GM13976 (cell line): Measurements from ENCODE around the gene ARHGAP26.
"Not testable (repeated sequence)": the region's sequence is repeated elsewhere in the genome, so short reads cannot be mapped to it uniquely, and the experiment has no call there.

Experiments used
- DNase-seq: peaks from one replicate; pipeline ENCODE4 v3.0.0; 2012; ENCODE audit warnings: low spot score
- in situ Hi-C: fragments of 300-500 bp; cut with MboI; formaldehyde crosslinking; loops from one replicate; pipeline ENCODE4 v1.12.0; 2022; ENCODE audit warnings: low sequenced_read_pairs, mixed read lengths, inconsistent platforms; ENCODE audit not compliant: unreplicated experiment
- TF ChIP-seq, protein P1 (sequence below): IDR thresholded peaks from 2 replicates; pipeline ENCODE4 v1.5.1; 2012; ENCODE audit warnings: borderline replicate concordance, mild to moderate bottlenecking; ENCODE audit not compliant: insufficient read depth; ENCODE audit errors: extremely low read depth, missing control alignments, control extremely low read depth

Gene ARHGAP26

DNA sequence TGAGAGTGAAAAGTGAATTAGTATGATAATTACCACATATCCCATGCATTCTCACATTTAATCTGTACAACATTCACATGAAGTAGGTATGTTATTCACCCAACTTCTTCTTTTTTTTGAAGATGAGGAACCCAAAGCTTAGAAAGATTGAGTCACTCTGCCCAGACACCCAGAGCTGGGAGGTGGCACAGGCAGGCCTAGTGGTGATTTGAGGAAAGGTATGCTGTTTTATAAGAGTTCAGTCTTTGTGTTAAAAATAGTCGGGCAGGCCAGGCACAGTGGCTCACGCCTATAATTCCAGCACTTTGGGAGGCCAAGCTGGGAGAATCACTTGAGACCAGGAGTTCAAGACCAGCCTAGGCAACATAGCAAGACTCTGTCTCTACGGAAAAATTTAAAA is 348.0 kb downstream of the ARHGAP26 start:
- no peak for DNase-seq
- TF ChIP-seq, protein P1, sequence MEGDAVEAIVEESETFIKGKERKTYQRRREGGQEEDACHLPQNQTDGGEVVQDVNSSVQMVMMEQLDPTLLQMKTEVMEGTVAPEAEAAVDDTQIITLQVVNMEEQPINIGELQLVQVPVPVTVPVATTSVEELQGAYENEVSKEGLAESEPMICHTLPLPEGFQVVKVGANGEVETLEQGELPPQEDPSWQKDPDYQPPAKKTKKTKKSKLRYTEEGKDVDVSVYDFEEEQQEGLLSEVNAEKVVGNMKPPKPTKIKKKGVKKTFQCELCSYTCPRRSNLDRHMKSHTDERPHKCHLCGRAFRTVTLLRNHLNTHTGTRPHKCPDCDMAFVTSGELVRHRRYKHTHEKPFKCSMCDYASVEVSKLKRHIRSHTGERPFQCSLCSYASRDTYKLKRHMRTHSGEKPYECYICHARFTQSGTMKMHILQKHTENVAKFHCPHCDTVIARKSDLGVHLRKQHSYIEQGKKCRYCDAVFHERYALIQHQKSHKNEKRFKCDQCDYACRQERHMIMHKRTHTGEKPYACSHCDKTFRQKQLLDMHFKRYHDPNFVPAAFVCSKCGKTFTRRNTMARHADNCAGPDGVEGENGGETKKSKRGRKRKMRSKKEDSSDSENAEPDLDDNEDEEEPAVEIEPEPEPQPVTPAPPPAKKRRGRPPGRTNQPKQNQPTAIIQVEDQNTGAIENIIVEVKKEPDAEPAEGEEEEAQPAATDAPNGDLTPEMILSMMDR: no peak
- in situ Hi-C loops: no loop called here

DNA sequence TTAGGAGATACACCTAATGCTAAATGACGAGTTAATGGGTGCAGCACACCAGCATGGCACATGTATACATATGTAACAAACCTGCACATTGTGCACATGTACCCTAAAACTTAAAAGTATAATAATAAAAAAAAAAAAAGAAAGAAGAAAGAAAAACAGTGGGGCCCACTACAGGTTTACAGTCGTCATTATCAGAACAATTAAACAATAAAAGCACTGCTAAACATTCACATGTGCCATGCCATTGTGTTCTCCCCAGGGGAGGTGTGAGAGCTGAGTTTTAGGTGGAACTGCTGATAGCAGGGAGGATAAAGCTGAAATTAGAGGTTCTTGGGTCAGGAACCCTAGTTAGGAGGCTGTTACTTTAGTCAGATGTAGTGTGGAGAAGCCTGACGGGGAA is 348.6 kb downstream of the ARHGAP26 start:
- in situ Hi-C loops, DNase-seq: not testable (repeated sequence)

DNA sequence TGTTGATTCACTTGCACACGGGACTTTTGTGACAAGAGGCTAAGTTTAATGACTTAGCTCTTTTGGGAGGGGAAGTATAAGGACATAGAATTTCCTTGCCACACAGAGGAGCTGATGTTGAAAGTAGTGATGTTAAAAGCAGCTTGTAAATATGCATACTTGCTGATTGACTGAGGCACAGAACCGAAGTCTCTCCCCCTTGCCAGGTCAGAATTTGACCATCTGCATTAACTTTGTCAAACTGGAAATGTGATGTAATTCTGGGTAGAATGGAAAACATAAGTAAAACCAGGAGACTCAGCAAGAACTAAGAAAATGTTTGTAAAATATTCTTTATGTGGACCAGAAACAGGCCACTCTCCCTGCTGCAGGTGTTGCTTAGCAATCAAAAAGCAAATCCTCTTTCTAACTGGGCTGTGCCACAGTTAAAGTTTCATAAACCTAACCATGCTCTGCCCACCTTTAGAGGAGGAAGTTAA is 349.2 kb downstream of the ARHGAP26 start:
- in situ Hi-C loops: no loop called here
- TF ChIP-seq, protein P1: no peak
- no peak for DNase-seq

DNA sequence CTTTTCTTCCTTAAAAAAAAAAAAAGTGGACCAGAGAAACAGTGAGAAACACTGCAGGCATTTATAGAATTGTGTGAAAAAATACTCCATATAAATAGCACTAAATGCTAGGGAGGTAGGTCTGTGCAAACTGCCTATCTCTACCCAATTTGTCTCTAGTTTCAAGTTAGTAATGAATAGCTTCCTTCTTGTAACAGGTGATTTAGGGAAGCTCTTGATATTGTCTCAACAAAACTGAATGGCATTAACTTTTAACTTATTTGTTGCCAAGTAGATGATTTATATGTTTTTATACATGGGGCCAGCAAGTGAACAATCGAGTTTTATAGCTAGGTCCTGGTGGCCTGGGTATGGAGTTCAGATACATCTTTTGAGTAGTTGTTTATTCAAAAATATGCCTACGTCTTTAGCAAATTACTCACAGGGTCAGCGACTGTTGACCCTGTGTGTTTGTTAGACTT is 349.7 kb downstream of the ARHGAP26 start:
- no peak for DNase-seq
- in situ Hi-C loops: no loop called here
- TF ChIP-seq, protein P1: no peak

DNA sequence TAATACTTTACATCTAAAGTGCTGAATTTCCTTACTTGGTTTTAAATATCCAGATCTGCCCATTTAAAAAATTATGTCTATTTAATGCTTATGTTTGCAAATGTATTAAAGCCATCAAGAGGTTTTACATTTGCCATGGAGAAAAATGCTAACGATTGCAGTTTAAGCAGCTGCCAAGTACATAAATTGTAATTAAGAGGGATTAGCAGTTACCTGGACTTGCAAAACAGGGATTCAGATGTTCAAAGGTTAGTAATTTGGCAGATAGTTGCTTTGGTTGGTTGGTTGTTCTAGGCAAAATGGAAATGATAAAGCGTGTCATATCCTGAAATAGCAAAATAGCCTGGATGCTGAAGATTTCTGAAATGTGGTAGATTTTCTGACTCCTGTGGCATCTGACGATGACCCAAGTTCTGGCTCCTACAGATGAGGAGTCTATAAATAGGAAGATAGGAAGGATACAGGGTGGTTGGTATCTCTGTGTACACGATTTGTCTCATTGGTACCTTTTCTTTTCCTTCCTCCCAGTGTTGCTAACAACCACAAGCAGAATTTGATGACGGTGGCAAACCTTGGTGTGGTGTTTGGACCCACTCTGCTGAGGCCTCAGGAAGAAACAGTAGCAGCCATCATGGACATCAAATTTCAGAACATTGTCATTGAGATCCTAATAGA is 350.4 kb downstream of the ARHGAP26 start:
- TF ChIP-seq, protein P1: no peak
- DNase-seq: no peak
- in situ Hi-C loops: no loop called here

DNA sequence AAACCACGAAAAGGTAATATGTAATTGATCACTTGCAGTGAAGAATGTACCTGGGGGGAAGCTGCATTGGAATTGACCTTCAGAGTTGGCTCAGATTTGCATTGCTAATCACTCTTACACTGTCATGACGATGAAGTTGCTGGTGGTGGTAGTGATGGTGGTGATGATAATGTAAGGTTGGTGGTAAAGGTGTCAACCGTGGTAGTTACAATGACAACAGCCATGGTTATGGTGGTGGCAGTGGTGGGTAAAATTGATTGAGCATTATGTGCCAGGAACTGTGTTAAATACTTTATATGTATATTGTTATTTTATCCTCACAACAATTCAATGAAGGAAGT is 350.9 kb downstream of the ARHGAP26 start:
- in situ Hi-C loops: no loop called here
- TF ChIP-seq, protein P1: no peak
- DNase-seq: no peak

DNA sequence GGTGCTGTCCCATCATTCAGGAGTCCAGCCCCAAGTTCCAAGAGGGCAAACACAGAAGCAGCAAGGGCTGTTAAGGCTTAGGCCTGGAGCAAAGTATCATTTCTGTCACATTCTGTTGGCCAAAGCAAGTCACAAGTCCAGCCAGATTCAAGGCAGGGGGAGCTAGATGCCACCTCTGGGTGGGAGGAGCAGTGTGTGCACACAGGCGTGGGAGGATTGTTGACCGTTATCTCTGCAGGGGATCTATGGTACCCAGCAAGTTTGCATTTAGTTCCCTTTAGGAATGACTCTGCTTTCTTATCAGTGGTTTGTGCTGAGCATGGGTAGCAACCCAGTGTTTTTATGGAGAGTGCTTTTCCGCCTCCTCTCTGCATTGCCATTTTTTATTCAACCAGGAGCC is 354.4 kb downstream of the ARHGAP26 start:
- TF ChIP-seq, protein P1: no peak
- in situ Hi-C loops: no loop called here
- DNase-seq: no peak
